Renal pelvis (tissue), 4 donors: Measurements from ENCODE around the gene SERF2. TPM values are rescaled to one million over a fixed set of nuclear protein-coding genes. Genes with fewer than 3 reads are reported as not detected.
"Not testable (repeated sequence)": the region's sequence is repeated elsewhere in the genome, so short reads cannot be mapped to it uniquely, and the experiment has no call there.

ENCODE experiments used
- DNase-seq: peaks from one replicate; pipeline ENCODE4 v3.0.0-alpha.2; 2013
- polyA plus RNA-seq, 3 donors: library from polyadenylated mRNA; unstranded; fragments of 120-200 nt; gene quantifications; one replicate each; pipeline ENCODE4 v1.2.1, GENCODE V29; 2013; ENCODE audit not compliant: insufficient read length in 3 of 3

The SERF2 gene
- polyA plus RNA-seq, 3 donors, result 586 to 760 (median 676) TPM

- DNase-seq, result no peak
Observed at GRCh38 chr15:43776101-43776717, 15.9 kb upstream of the SERF2 start.

GRCh38 chr15:43776718-43777266 lies 15.3 kb upstream of the SERF2 start, which contains the start of gene ELL3:
TSS of gene ELL3 (minus strand) at chr15:43776966. CDS start at chr15:43776901, 65 bp downstream.
- no peak for DNase-seq

- DNase-seq, result no peak
Observed at GRCh38 chr15:43777267-43777914, 14.7 kb upstream of the SERF2 start.

- no peak for DNase-seq
Observed at GRCh38 chr15:43779016-43779415, 13.1 kb upstream of the SERF2 start.

GRCh38 chr15:43789409-43789808 lies 2.7 kb upstream of the SERF2 start:
- DNase-seq, result no peak

GRCh38 chr15:43792761-43793476 lies 799 bp downstream of the SERF2 start:
- DNase-seq, result no peak

GRCh38 chr15:43793647-43794046 lies 1.5 kb downstream of the SERF2 start:
- no peak for DNase-seq

GRCh38 chr15:43794269-43795037 lies 2.3 kb downstream of the SERF2 start:
- DNase-seq, result no peak

- no peak for DNase-seq
Observed at GRCh38 chr15:43795197-43795596, 3.1 kb downstream of the SERF2 start.

GRCh38 chr15:43795997-43796396 lies 3.9 kb downstream of the SERF2 start:
- no peak for DNase-seq

- DNase-seq, result no peak
Observed at GRCh38 chr15:43796566-43796965, 4.4 kb downstream of the SERF2 start.

GRCh38 chr15:43799209-43799944 lies 7.3 kb downstream of the SERF2 start:
- DNase-seq, result no peak

- DNase-seq, result no peak
Observed at GRCh38 chr15:43799945-43800285, 7.8 kb downstream of the SERF2 start, which contains the start of gene SERINC4. TSS of gene SERINC4 (minus strand) at chr15:43800220. CDS start at chr15:43799986, 234 bp downstream.

GRCh38 chr15:43800286-43801141 lies 8.4 kb downstream of the SERF2 start, which contains the start of gene HYPK:
TSS of gene HYPK (plus strand) at chr15:43800599. CDS start at chr15:43800623, 24 bp downstream.
- DNase-seq, result peak; percentile 91

- DNase-seq, result not testable (repeated sequence)
Observed at GRCh38 chr15:43802676-43803075, 10.6 kb downstream of the SERF2 start.

- no peak for DNase-seq
Observed at GRCh38 chr15:43808435-43808950, 16.4 kb downstream of the SERF2 start.

GRCh38 chr15:43808960-43809678 lies 17.0 kb downstream of the SERF2 start:
- DNase-seq, result no peak

GRCh38 chr15:43815064-43815463 lies 22.9 kb downstream of the SERF2 start:
- DNase-seq, result not testable (repeated sequence)

GRCh38 chr15:43821505-43821904 lies 29.4 kb downstream of the SERF2 start:
- no peak for DNase-seq
